ENCODE measurements around the gene HUNK. TPM values are rescaled to one million over a fixed set of nuclear protein-coding genes. Genes with fewer than 3 reads are reported as not detected.

Gene HUNK
- total RNA-seq, 4 donors from 2014 or later: 0.22 to 1.2 (median 0.36) TPM

DNA sequence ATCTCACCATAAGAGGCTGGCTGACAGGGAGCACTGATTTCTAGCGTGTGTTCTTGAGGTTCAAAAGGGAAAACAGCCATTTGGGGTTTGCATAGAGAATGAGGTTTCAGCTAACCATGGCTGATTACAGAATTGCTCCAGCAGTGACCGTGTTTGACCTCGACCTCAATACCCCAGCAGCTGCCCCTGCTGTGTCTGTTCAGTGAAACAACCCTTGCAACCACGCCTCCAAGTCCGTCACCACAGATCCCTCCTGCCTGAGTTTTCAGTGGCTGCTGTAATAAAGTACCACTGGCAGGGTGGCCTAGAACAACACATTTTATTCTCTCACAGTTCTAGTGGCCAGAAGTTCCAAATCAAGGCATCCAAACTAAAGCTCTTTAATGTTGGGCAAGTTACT, 147.7 kb downstream of the HUNK start:
- no peak for DNase-seq
- no peak for TF ChIP-seq POLR2A (IDR thresholded peaks at IDR 0.05)
- no peak for TF ChIP-seq CTCF (IDR thresholded peaks at IDR 0.05)
- Histone ChIP-seq H3K36me3 (no peaks in the 10 kb centered on the region), H3K27ac (no peak overlapping the region), H3K27me3 (no peaks in the 10 kb centered on the region), H3K4me1 (no peaks in the 10 kb centered on the region), H3K4me3 (replicated peaks in 1 of 3) (no peak overlapping the region), H3K9me3 (no peaks in the 10 kb centered on the region)
- WGBS, 2 donors: 73% methylated on average over 5 of the region's 5 CpGs
- intact Hi-C loops (cut with DNase I): no loop called here

DNA sequence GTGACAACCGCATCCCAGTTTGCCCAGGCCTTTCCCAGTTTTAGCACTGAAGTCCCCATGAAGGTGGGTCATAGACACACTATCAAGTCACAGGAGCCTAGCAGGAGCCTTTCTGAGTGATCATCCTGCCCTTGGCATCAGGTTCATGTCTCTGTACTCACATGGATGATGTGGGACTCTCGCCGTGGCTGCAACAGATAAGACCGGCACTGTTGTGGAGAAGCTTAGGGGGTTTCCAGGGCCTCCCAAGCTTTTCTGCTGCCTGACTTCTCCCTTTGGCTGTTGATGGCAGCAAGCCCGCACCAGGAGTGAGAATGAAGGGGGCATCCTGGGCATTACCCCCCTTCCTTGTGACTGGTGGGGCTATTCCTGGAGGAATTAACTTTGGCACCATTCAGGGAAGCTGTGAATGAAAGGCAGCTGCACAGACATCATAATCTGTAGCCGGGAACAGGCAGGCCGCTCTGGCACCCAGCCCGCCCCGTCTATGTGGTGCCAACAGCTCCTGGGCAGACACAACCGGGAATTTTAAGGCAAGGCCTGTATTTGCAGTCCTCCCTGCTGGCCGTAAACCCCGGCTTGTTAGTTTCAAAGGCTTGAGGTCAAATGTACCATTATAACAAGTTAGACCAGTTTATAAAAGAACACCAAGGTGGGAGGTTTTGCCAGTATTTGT, 148.6 kb downstream of the HUNK start:
- DNase-seq: peak; percentile 28 to 64
- Histone ChIP-seq H3K9me3 (no peaks in the 10 kb centered on the region), H3K4me3 (replicated peaks in 1 of 3) (no peak overlapping the region), H3K36me3 (no peaks in the 10 kb centered on the region), H3K27ac (no peak overlapping the region), H3K27me3 (no peaks in the 10 kb centered on the region), H3K4me1 (no peaks in the 10 kb centered on the region)
- intact Hi-C loops (cut with DNase I): no loop called here
- WGBS, 2 donors: 61 to 82% methylated on average over 12 of the region's 12 CpGs
- TF ChIP-seq POLR2A (IDR thresholded peaks at IDR 0.05): no peak
- TF ChIP-seq CTCF (IDR thresholded peaks at IDR 0.05): no peak

GRCh38 chr21:32022146-32022545, 149.3 kb downstream of the HUNK start:
- intact Hi-C loops (cut with DNase I): no loop called here
- Histone ChIP-seq H3K27me3 (no peaks in the 10 kb centered on the region), H3K9me3 (no peaks in the 10 kb centered on the region), H3K4me3 (replicated peaks in 1 of 3) (no peak overlapping the region), H3K36me3 (no peaks in the 10 kb centered on the region), H3K27ac (no peak overlapping the region), H3K4me1 (no peaks in the 10 kb centered on the region)
- DNase-seq: no peak
- WGBS, 2 donors: 75 to 88% methylated on average over 6 of the region's 6 CpGs
- TF ChIP-seq CTCF (IDR thresholded peaks at IDR 0.05) (no peak), POLR2A (IDR thresholded peaks at IDR 0.05) (no peak)

GRCh38 chr21:32030146-32030652, 157.4 kb downstream of the HUNK start:
- Histone ChIP-seq H3K4me3 (replicated peaks in 1 of 3) (no peak overlapping the region), H3K36me3 (no peaks in the 10 kb centered on the region), H3K4me1 (no peaks in the 10 kb centered on the region), H3K27me3 (no peaks in the 10 kb centered on the region), H3K27ac (no peak overlapping the region), H3K9me3 (no peaks in the 10 kb centered on the region)
- TF ChIP-seq CTCF (IDR thresholded peaks at IDR 0.05): no peak
- TF ChIP-seq POLR2A (IDR thresholded peaks at IDR 0.05): no peak
- intact Hi-C loops (cut with DNase I): no loop called here
- DNase-seq: no peak
- 70 to 85% methylated on average over 7 of the region's 7 CpGs for WGBS, 2 donors

DNA sequence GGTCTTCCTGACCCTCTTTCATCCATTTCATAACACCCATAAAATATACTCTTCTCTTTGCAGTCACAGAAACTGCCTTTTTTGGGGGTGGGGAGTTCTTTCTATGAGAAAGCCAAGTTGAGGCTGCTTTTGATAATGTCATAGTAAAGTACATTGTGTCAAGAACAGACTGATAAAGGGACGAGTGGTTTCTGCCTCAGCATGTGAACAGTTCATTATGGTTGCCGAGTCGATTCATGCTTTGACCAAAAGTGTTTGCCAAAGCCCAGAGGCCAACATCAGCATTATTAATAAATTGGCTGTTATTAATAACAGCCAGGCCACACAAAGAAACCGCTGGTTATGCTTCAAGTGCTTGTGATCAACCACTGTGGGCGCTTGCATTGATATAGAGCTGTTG, 162.0 kb downstream of the HUNK start:
- no peaks in the 10 kb centered on the region for H3K4me1 ChIP-seq
- no peaks in the 10 kb centered on the region for H3K36me3 ChIP-seq
- no peak for DNase-seq
- WGBS, 2 donors: 95 to 98% methylated on average over 5 of the region's 5 CpGs
- no peak overlapping the region for H3K4me3 ChIP-seq (replicated peaks in 1 of 3)
- H3K27me3 ChIP-seq: no peaks in the 10 kb centered on the region
- H3K27ac ChIP-seq: no peak overlapping the region
- TF ChIP-seq POLR2A (IDR thresholded peaks at IDR 0.05) (no peak), CTCF (IDR thresholded peaks at IDR 0.05) (no peak)
- H3K9me3 ChIP-seq: no peaks in the 10 kb centered on the region
- intact Hi-C loops (cut with DNase I): no loop called here
